NCI-H1092 (cell line): ENCODE data around the gene BICRA.
"Not testable (repeated sequence)": the region's sequence is repeated elsewhere in the genome, so short reads cannot be mapped to it uniquely, and the experiment has no call there.

Experiments used
- DNase-seq: peaks from one replicate; lab custom pipeline; 2025; lab: John Stamatoyannopoulos, UW

The BICRA gene

DNA sequence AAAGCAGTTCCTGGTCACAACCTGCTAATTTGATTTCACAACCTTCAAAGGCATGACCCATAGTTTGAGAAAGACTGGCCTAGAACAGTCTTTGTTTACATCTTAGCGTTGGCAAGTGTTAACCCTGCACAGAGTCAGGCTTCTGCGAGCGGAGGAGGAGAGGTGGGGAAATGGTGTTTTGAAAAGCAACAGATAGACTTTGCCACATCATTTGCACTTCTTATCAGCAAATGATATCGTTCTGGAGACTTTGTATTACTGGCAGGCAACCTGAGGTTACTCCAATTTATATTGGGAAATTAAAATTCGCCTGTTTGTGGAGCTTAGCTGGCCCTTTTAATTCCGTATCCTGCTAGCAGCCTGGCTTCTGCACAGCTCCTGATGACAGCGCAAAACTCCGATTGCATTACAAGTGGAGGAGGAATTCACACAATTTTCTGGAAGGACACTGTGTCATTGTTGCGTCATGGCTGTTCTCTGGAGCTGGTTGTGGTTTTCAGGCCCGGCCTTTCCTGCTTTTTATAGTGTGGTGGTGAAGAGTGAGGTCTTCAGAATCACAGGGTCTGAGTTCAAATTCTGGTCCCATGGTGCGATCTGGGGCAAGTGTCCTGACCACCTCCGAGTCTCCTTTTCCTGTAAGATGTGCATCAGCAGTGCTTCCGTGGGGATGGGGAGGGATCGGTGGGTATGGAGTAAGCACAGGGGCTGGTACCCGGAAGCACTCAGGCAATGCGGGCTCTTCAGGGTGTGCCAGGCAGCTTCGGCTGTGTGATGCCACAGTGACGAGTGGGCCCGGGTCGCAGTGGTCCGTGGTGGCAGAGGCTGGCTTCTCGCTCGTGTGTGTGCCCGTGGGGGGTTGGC, 55.2 kb downstream of the BICRA start:
- no peak for DNase-seq

DNA sequence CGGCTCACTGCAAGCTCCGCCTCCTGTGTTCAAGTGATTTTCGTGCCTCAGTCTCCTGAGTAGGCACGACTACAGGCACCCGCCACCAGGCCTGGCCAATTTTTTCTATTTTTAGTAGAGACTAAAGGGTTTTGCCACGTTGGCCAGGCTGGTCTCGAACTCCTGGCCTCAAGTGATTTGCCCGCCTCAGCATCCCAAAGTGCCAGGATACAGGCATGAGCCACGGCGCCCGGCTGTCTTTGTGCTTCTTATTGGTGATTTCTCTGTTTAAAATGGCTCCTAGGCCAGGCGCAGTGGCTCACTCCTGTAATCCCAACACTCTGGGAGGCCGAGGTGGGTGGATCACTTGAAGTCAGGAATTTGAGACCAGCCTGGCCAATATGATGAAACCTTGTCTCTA, 59.6 kb downstream of the BICRA start:
- not testable (repeated sequence) for DNase-seq

DNA sequence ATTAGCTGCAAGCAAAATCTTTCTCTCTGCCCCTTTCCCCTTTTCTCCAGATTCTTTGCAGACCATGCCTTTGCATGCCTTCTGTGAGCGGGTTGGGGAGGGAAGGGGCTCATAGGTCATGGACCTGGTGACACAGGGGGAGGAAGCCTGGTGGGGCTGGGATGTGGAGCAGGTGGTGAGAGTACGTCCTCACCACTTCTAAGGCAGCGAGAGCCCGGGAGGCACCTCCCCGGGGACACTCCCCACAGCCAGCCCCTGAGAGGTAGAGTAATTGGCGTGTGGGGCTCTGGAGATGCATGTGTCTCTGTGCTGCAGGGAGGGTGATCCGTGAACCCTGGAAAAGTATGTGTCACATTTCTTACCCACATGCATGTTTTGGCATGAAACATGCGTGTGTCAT, 61.8 kb downstream of the BICRA start:
- DNase-seq = no peak

DNA sequence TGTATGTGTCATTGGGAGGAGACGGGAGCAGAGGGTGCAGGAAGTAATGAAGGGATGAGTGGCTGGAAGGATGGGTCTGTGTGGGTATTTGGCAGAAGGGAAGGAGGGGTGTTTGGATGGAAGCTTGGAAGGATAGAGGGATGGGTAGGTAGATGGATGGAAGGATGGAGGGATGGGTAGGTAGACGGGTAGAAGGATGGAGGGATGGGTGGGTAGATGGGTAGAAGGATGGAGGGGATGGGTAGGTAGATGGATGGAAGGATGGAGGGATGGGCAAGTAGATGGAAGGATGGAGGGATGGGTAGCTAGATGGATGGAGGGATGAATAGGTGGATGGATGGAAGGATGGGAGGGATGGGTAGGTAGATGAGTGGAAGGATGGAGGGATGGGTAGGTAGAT, 62.6 kb downstream of the BICRA start:
- DNase-seq = no peak

DNA sequence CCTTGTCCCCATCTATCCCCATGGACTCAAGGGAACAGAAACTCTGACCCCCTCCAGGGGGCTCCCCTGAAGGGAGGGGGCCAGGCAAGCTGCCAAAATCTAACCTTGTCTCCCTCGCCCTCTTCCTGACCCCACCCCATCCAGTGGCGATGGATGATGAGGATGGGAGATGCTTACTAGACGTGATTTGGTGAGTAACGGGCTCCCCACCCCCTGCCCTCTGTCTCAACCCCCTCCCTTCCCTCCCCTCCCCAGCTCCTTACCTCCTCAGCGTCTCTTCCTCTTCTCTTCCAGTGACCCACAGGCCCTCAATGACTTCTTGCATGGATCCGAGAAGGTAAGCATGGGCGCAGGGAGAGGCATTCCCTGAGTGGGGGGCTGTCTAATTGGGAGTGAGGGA, 64.5 kb downstream of the BICRA start:
- DNase-seq = no peak

DNA sequence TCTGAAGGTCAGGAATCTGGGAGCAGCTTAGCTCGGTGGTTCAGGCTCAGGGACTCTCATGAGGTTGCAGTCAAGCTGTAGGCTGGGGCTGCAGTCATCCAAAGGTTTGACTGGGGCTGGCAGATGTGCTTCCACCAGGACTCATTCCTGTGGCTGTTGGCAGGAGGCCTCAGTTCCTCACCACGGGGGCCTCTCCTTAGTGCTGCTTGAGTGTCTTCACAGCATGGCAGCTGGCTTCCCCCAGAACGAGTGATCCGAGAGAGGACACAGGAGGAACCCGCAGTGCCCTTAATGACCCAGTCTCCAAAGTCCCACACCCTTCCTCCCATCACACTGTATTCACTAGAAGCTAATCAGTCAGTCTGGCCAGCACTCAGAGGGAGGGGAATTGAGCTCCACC, 65.6 kb downstream of the BICRA start:
- DNase-seq = no peak

DNA sequence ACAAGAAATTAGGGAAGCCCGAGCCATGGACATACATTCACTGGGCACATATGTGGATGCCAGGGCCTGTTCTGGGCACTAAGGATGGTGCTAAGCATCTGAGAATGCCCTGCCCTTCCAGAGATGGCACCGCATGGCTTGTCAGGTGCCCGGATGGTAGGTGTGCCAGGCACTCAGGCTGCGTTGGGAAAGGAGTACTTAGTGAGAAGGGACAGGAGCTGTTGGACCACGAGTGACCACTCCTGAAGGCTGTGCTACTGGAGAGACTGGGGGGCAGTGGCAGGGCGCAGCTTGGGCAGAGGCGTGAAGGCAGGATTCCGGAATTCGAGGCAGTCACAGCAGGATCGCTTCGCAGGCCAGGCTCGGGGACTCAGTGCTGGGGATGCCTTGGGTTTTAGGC, 66.3 kb downstream of the BICRA start:
- DNase-seq = no peak

DNA sequence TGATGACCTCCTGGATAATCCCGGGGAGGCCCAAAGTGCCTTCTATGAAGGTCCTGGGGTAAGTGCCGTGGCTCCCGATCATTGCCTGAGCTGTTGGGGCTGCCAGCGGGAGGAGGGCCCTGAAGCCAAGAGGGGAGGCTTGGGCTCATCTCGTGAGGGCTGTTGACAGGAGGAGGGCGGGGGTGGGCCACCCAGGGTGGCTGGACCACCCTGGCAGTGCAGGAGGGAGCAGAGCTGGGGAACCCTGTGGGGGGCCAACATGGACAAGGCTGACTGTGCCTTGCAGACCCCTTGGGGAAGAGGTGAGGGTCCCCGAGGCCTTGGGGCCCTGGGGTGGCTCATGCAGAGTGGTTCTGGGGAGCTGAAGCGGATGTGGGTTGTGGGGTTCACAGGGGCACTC, 66.9 kb downstream of the BICRA start:
- DNase-seq = no peak

DNA sequence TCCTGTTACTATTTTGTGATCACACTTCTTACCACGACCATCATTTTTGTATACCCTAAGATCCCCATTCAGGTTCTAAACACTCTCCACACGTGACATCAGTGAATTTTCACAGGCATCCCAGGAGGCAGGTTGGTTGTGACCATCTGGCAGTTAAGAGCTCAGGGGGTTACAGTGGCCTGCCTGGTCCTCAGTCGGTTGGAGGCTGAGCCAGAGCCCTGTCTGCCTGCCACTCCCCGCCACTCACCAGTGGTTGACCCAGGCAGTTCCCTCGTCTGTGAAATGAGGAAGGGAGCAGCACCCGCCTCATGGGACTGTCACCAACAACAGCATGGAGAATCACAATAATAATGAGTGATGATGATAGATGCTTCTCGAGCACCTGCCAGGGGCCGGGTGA, 67.9 kb downstream of the BICRA start:
- DNase-seq = no peak

DNA sequence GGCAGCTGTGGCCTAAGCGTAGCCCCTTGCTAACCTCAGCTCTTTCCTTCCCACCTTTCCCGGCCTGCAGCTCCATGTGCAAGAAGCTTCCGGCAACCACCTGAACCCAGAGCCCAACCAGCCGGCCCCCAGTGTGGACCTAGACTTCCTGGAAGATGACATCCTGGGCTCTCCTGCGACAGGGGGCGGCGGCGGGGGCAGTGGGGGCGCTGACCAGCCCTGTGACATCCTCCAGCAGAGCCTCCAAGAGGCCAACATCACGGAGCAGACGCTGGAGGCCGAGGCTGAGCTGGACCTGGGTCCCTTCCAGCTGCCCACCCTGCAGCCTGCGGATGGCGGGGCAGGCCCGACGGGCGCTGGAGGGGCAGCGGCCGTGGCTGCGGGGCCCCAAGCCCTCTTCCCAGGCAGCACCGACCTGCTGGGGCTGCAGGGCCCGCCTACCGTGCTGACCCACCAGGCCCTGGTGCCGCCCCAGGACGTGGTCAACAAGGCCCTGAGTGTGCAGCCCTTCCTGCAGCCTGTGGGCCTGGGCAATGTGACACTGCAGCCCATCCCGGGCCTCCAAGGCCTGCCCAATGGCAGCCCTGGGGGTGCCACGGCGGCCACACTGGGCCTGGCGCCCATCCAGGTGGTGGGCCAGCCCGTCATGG, 70.4 kb downstream of the BICRA start:
- no peak for DNase-seq

DNA sequence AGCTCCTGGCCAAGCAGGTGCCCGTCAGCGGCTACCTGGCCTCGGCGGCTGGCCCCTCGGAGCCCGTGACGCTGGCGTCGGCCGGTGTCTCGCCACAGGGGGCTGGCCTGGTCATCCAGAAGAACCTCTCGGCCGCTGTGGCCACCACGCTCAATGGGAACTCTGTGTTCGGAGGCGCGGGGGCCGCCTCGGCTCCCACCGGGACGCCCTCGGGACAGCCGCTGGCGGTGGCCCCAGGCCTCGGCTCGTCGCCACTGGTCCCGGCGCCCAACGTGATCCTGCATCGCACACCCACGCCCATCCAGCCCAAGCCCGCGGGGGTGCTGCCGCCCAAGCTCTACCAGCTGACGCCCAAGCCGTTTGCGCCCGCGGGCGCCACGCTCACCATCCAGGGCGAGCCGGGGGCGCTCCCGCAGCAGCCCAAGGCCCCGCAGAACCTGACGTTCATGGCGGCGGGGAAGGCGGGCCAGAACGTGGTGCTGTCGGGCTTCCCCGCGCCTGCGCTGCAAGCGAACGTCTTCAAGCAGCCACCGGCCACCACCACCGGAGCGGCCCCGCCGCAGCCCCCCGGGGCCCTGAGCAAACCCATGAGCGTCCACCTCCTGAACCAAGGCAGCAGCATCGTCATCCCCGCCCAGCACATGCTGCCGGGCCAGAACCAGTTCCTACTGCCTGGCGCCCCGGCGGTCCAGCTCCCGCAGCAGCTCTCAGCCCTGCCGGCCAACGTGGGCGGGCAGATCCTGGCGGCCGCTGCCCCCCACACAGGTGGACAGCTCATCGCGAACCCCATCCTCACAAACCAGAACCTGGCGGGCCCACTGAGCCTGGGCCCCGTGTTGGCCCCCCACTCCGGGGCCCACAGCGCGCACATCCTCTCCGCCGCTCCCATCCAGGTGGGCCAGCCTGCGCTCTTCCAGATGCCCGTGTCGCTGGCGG, 71.3 kb downstream of the BICRA start:
- DNase-seq = no peak

DNA sequence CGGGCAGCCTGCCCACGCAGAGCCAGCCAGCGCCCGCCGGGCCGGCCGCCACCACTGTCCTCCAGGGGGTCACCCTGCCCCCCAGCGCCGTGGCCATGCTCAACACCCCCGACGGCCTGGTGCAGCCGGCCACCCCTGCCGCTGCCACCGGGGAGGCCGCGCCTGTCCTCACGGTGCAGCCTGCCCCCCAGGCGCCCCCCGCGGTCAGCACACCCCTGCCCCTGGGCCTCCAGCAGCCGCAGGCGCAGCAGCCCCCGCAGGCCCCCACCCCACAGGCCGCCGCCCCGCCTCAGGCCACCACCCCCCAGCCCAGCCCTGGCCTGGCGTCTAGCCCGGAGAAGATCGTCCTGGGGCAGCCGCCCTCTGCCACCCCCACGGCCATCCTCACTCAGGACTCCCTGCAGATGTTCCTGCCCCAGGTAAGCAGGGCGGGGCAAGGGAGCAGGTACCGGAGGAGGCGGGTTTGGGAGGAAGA, 72.0 kb downstream of the BICRA start:
- no peak for DNase-seq

DNA sequence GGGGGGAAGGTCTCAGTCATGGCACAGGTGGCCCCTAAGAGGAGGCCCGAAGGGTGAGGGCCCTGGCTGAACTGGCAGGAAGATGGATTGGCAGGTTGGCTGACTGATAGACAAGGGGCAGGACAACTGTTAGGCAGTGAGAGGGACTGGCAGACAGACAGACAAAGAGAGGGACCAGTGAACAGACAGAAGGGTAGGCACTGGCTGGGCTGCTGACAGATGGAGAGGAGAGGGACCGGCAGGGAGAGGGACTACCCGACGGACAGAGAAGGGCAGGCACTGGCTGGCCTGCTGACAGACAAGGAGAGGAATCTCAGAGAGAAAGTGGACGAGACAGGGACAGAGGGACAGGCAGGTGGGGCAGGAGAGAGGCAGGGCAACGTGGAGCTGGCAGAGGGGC, 72.5 kb downstream of the BICRA start:
- DNase-seq = no peak

DNA sequence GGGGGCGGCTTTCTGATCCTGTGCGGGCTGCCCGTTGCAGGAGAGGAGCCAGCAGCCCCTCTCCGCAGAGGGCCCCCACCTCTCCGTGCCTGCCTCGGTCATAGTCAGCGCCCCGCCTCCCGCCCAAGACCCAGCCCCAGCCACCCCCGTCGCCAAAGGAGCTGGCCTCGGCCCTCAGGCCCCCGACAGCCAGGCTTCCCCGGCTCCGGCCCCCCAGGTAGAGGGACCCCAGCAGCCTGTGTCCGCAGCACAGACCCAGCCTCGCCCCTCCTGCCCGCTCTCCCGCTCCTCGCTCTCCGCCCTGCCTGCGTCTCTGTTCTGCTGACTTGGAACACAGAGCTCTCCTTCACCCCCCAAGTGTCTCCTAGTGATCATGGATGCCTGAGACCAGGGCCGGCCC, 73.0 kb downstream of the BICRA start:
- DNase-seq = no peak

DNA sequence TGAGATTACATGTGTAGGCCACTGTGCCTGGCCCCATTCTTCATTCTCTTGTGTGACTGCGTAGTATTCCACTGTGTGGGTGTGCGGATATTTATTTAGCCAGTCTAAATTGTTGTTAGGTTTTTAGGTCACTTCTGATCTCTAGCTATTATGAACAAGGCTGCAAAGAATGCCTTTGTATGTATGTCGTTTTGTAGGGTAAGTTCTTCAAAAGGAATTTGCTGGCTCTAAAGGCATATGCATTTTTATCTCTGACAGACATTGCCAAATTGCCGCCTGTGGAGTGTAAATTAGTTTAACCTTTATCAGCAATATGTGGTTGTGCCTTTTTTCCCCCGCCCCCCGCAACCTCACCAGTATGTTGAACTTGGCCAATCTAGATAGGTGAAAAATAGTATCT, 74.0 kb downstream of the BICRA start:
- DNase-seq = no peak

DNA sequence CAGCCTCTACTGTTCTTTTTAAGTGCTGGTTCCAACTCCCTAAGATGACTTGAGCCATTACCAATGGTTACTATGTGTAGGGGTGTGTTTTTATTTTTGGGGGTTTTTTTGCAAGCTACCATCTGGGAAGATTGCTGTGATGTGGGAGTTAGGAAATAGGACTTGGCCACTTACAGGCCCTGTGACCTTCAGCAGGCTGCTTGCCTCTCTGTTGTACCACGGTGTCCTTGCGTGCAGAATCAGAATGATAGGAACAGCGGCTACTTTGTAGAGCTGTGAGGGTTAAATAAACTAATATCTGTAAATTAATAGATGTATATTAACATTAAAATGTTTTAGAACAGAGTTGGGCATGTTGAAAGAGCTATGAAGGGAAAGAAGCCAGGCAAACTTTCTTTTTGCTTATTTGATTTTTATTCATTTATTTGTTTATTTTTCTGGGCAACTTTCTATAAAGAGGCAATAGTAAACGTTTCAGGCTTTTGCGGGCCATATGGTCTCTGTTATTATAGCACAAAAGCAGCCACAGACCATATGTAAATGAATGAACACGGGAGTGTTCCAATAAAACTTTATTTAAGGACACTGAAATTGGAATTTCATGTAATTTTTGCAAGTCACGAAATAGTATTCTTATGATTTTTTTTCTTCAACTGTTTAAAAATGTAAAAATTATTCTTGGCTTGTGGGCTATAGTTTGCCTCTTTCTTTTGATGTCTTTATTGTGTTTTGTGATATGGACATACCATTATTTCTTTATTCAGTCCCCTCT, 77.9 kb downstream of the BICRA start:
- DNase-seq = no peak

DNA sequence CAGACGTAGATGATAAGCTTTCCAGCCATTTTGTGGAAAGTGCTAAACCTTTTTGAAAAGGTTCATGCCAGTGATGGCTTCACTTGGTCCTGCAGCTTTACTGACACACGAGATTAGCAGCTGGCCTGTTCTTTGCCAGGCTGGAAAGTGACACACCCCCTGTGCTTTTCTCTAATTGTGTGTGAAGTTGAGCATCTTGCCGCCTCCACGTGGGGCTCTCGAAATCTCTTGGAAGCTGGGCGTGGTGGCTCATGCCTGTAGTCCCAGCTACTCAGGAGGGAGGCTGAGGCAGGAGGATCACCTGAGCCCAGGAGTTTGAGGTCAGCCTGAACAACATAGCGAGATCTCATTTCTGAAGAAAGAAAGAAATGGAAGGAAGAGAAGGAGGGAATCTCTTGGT, 79.0 kb downstream of the BICRA start:
- no peak for DNase-seq

DNA sequence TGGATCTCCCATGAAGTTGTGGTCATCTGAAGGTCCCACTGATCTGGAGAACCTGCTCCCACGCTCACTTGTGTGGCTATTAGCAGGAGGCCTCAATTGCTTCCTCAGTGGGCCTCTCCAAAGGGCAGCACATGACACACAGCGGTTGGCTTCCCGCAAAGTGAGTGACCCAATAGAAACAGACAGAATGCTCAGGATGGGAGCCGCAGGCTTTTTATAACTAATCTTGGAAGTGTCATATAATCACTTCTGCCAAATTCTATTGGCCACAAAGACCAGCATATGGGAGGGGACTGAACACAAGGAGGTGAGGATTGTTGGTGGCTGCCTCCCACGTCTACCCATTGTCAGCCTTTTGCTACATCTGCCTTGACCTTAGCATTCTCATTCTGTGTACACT, 82.2 kb downstream of the BICRA start:
- no peak for DNase-seq

DNA sequence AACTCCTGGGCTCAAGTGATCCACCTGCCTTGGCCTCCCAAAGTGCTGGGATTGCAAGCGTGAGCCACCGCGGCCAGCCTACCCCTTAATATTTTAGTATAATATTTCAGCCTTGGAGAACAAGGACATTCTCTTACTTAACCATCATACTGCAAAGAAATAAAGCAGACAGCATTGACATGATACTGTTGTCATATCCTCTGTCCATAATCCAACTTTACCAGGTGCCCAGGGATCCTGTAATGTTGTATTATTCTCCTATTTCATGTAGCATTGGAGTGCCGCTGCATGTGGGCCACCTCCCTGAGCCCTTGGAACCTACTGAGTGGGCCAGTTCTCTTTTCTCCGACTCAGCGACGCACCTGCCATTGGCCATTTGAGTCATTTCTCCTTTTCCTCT, 82.8 kb downstream of the BICRA start:
- no peak for DNase-seq

DNA sequence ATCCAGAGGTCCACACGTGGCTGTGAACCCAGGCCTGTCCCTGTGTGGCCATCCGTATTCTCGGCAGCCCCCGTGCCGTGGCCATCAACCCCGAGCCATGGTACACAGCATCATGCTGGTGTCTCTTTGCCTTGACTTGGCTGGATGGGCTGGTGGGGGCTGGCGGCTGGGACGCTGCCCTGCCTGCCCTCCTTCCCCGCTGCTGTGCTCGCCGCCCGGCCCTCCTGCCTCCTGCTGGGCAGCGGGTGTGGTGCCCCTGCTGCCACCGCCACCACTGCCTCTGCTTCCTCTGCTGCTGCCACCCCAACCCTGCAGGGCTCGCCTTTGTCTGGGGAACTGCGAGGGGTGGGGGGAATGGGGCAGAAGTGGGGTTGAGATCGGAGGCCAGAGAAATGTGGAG, 84.6 kb downstream of the BICRA start:
- DNase-seq = no peak

DNA sequence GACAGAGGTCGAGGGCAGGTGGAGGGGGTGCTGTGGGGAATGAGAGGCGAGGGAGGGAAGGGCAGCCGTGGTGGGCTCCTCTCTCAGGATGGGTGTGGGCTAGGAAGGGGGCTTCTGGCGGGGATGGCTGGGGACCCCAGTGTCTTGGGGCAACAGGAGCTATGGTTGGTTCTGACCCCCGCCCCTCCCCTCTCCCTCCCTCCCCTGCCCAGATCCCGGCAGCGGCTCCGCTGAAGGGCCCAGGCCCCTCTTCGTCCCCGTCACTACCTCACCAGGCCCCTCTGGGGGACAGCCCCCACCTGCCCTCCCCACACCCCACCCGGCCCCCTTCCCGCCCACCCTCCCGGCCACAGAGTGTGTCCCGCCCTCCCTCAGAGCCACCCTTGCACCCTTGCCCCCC, 85.0 kb downstream of the BICRA start:
- DNase-seq = no peak
